Measurements from ENCODE around the gene AEN. TPM values are rescaled to one million over a fixed set of nuclear protein-coding genes. Genes with fewer than 3 reads are reported as not detected.
A peak's percentile ranks its signal among the peaks of the same experiment; 100 is the strongest.

Gene AEN
- total RNA-seq, 1 donor from 2014 or later = 18.1 TPM

DNA sequence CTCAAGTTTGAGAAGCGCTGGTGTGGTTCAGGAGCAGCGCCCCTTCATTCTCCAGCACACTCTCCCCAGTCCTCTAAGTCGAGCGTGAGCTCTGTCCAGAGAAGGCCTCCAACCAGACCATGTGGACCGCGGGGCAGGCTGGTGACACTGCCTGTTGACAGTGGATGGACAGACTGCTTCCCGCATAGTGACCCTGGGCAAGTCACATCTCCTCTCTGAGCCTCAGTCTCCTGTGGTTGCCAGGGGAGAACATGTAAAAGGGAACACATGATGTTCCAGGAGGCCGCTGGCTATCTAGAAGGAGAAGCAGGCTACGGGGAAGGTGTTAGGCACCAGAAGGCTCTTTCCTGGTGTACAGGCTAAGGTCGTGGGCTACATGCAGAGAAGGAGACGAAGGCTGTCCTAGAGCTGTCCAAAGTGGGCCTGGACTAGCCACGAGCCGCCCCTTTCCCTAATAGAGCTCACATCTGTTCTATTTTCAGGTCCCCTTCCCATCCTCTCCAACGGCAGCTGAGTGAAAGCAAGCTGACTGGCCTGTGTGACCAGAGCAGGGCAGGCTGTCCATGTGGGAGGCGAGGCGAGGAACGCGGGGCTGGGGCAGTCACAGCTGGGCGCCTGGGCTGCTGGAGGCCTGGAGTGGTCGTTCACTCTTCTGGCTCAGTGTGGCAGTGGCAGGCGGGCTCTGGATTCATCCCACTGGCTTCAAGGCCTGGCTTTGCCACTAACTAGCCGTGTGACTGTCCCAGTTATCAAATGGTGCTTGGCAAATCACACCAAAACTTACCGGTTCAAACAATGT, 28.8 kb downstream of the AEN start:
- DNase-seq (ENCODE audit: low spot score) = no peak

DNA sequence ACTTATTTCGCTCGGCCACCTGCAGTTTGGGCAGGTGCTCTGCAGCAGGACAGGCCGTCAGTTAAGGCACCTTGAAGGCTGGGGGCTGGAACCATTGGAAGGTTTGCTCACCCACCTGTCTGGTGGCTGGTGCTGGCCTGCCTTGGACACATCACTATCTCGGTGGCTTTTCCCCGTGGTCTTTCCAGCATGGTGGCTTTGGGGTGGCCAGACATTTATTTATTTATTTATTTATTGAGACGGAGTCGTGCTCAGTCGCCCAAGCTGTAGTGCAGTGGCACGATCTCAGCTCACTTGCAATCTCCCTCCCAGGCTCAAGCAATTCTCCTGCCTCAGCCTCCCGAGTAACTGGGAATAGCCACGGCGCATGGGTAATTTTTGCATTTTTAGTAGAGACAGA, 29.4 kb downstream of the AEN start:
- DNase-seq (ENCODE audit: low spot score) = no peak

DNA sequence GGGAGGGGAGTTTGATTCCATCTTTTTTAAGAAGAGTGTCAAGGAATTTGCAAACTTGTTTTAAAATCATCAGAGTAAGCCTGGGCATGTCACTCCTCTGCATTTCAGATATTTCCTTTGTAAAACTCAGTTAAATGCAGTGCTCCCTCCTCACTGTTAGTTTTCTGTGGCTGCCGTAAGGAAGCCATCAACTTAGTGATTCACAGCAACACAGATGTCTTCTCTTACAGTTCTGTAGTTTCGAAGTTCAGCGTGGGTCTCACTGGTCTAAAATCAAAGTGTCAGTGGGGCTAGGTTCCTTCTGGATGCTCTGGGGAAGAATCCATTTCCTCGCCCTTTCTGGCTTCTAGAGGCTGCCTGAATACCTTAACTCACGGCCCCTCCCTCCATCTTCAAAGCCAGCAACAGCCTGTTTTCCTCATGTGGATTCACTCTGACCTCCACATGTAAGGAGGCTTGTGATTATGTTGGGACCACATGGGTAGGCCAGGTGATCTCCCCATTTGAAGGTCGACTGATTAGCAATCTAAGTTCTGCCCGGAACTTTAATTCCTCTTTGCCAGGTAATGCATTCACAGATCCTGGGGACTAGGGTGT, 30.1 kb downstream of the AEN start:
- no peak for DNase-seq (ENCODE audit: low spot score)

DNA sequence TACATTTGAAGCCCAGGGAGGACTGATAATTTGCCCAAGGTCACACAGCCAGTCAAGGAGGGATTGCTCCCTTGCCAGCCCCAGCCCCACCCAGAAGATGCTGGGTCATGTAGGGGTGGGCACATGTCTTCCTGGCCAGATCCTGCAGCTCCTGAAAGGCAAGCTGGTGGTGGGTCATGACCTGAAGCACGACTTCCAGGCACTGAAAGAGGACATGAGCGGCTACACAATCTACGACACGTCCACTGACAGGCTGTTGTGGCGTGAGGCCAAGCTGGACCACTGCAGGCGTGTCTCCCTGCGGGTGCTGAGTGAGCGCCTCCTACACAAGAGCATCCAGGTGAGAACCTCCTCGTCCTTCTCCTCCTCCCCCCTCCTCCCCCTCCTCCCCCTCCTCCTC, 30.8 kb downstream of the AEN start:
- no peak for DNase-seq (ENCODE audit: low spot score)

DNA sequence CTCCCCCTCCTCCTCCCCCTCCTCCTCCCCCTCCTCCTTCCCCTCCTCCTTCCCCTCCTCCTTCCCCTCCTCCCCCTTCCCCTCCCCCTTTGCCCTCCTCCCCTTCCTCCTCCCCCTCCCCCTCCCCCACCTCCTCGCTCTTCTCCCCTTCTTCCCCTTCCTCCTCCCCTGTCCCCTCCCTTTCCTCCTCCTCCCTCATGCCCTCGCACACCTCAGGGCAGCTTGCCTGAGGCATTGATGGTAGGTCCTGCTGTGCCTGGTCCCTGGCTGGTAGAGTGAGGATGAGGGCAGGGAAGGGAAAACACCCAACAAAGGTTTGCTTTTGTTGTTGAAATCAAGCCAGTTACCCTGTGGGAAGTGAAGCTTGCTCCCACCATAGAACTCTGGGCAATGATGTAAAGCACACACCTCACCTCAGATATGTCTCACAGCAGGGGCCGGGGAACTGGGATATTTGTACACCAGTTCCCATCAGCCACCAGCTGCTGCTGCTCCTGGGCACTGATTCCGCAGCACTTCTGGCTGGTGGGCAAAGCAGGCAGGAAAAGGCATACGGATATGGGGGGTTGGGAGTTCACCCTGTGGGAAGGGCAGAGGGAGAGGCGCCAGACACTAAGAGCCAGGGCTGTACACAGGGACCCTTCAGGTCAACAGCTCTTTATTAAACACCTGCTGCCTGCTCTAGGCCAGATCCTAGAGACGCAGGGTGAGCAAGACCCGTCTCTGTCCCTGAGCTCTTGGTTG, 31.5 kb downstream of the AEN start:
- DNase-seq (ENCODE audit: low spot score) = no peak

DNA sequence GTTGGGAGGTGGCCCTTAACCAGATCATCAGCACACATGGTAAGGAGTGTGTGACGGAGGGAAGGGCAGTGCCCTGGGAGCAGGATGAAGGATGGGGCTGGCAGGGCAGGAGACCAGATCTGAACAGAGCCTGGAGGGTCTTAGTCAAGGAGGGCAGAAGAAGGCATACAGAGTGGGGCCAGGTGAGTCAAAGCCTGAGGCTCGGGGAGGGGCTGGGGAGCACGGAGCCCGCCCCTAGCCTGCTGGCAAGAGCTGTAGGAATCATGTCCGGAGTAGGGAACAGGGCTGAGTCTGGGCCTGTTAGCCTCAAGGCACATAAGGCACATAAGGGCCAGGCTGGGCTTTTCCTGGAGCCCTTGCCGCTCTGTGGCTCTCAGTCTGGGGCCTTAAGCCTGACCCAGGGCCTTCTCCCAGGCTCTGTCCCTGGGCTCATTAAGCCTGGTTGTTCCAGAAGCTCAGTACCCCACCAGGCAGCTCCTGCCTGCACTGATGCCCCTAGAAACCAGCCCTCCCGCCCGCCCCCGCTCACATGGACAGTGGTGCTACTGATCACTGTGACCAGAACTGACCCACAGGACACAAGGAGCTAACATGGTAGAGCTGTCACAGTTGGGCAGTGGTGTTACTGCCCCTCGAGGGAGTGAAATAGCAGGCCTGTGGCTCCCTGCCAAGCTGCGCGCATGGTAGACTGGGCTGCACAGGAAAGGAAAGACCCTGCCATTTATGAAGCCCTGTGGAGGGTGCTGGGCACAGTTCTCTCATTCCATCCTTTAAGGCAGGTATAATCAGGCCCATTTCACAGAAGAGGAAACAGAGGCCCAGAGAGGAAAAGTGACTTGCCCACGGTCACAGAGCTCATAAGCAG, 32.3 kb downstream of the AEN start:
- DNase-seq (ENCODE audit: low spot score) = no peak

DNA sequence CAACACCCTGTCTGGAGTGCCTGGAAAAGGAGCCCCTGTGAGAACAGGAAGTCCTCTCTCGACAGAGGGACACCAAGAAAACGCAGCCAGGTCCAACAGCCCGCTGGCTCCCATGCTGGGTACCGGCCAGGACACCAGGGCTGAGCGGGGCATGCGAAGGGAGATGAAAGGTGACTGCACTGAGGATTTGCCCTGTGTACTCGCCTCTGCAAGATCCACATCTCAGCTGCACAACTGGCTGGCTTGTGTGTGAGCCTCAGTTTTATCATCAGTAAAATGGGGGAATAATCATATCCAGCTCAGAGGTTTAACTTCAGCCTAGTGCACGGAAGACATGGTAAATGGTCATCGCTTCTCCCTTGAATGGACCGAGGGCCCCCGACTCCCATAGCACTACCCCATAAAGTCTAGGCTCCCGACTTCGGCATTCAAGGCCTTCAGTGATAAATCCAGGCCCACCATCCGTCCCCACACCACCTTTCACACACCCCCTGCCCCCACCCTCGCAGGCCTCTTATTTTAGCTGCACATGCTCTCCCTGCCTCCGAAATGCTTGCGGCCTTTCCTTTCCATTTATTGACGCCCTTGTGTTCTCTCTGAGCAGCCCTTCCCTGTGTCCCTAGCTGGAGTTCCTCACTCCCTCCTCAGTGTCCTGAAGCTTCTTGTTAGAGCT, 33.4 kb downstream of the AEN start:
- DNase-seq (ENCODE audit: low spot score) = no peak

DNA sequence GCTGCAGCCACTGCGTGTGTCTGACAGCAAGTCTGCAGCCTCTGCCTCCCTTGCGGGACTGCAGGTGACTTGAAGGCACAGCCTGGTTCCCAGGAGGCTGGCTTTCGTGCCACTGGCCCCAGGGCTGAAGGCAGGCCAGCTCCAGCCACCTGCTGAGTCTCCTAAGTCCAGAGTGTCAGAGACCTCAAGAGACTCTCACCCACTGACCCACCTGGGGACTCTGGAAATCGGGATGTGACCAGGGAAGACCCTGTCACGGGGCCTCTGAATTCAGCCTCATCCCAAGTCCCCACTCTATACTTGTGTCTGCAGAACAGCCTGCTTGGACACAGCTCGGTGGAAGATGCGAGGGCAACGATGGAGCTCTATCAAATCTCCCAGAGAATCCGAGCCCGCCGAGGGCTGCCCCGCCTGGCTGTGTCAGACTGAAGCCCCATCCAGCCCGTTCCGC, 34.0 kb downstream of the AEN start:
- DNase-seq (ENCODE audit: low spot score) = no peak

DNA sequence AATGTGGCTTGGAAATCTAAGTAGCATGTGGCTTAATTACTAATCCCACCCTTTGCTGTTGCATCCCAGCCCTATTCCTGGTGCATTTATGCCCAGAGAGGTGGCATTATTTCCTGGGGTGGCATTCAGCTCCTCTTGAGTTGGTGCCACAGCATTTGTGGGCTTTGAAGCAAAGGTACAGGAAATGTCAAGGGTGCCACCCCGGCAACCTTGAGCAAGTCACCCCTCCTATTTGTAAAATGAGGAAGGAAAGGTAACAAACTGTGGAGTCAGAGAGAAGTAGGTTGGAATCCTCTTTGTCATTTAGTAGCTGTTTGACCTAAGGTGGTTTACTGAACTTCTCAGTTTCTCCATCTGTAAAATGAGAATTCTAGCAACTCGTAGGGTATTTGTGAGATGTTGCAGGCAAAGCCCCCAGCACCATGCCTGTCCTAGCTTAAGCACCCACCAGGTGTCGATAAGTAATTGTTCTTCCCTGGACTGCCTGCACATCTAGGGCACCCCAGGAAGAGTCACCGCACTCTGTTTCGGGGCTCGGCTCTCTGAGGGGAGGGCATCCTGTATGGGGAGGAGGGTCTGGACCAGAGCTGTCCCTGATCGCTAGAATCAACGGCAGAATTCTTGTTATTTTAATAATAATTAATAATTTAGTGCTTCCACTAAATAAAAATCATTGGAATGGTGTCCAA, 34.8 kb downstream of the AEN start:
- DNase-seq (ENCODE audit: low spot score) = no peak

DNA sequence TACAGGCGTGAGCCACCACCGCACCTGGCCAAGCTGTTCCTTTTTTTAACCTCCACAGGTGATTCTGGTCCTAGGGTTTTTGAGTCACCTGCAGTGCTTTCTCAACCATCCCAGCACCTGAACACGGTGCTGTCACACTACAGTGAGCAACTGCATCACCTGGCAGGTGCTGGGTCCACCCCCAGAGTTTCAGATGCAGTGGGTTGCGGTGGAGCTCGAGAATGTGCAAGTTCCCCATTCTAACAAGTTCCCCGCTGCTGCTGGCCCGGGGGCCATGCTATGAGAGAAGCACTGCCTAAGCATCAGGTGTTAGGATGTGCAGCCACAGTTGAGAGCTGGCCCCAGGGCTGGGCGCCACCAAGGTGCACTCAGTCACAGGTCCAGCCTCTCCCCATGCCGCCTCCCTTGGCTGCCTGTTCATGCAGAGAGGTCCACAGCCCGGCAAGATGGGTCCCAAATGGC, 35.7 kb downstream of the AEN start:
- DNase-seq (ENCODE audit: low spot score) = no peak

DNA sequence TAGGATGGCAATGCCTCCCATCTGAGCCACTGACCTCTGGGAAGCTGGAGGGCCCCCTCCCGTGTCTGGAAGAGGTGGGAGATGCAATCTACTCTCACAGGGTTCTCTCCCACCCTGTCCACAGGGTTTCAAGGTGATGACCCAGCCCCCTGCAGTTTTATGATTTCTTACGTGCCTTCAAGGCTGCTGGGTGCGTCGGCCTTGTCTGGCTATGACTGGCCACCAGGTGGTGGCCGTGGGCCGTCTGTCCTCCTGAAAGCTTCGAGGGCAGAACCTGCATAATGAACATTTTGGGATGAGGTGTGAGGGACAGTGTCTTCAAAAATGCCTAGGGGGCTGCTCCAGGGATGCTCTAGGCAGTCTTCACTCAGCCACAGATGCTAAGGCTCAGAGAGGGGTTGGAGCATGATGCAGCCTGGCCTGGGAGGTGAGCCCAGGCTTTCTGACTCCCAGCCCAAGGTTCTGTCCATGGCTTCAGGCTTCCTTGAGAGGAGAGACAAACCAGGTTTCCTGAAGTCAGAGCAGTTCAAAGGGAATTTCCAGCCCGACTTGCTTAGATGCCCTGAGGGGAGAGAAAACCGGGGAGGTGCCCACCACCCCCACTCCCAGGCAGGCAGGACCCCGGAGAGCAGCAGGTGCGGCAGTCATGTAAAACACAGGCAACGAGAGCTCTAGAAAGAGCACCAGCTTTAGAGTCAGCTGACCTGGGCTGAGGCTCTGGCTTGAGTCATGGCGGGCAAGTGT, 36.4 kb downstream of the AEN start:
- DNase-seq (ENCODE audit: low spot score) = peak; percentile 33

DNA sequence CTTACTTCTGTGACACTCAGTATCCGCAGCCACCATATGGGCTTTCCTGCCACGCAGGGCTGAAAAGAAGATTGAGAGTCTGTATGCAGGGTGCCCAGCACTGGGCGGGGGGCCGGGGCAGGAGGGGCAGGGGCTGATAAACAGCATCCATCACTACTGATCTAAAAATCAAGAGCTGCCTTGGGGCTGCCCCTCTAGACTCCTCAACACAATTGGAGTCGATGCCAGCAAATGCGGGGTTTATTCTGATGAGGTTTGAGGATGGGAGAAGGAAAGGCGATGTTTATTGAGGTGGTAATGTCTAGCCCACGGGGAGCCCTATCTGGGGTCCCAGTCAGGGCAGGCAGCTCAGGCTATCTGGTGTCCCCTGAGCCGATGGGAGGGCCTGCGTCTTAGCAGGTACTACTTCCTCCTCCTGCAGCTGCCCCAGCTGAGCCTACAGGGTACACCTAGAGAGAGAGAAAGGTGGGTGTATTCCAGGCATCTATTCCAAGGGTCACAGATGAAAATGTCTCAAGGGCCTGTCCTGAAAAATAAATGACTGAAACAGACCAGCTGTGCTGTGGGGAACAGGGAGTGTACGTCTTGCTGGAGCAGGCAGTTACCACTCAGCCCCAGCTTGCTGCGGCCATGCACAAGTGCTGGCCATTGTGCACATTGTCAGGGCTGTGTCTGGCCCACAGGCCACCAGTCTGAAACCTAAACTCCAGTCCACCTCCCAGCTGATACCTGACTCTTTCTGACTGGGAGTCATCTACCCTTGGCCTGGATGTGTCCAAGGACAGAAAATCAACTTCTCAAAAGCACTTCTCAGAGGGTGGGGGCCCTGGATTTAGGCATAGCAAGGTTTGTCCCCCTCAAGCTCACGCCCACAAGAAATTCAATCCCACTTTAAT, 37.2 kb downstream of the AEN start:
- no peak for DNase-seq (ENCODE audit: low spot score)

DNA sequence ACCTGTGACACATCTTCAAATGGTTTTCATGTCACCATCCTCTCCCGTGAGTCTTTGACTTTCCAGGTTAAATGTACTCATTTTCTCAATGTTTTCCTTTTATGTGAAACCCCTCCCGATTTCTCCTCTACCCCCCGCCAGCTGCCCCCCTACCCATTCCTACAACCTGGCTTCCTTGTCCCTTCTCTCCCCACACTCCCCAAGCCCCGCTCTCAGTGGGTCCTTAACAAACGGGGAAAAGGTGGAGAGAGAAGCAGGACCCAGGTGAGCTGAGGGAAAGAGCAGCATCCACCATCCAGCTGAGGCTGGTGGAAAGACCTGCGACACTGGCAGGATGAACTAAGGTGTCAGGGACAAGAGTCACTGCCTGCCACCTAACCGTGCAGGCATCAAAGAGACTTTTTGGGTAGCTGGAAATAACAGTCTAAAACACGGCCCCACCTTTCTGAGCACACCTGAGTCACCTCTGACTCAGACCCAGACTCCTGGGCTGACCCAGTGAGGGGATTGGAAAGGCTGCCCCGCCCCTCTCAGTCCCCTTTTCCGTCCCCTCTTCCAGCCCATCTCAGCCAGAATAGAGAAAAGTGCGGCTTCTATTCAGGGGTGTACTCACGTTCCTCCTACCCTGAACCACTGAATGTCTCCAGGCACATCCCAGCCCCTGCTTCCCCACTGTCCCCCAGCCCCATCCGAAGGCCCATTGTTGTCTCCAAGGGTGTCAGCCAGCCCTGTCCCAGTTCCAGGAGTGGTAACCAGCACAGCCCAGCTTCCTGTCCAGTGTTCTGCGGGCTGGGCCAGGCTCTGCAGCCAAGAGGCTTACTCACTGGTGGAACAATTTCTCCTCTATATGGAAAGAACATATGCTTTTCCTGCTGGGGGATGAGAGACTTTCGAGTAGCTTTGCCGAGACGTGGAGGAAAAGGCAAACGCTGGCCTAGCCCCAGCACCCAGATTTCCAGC, 38.1 kb downstream of the AEN start:
- DNase-seq (ENCODE audit: low spot score) = peak; percentile 84

DNA sequence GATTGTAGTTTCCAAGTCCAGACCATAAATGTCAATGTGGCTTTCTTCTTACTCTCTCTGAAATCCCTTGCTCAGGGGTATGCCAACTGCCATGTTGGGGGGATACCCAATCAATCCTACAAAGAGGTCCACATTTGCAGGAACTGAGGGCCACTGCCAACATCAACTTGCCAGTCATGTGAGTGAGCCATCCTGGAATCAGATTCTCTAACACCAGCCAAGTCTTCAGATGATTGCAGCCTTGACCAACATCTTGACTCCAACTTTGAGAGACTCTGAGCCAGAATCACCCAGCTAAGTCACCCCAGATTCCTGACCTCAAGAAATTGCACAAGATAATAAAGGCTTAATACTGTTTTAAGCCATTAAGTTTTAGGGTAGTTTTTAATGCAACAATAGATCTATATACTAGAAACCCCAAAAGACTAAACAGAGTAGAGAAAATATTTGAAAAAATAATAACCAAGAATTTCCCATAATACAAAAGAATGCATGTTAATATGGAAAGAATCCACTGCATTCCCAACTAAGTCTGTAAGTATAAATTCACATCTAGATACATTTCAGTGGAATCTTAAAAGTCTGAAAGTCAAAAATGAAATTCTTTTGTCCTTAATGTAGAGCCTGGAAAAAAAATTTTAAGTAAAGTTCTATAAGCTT, 40.0 kb downstream of the AEN start:
- DNase-seq (ENCODE audit: low spot score) = peak; percentile 50

DNA sequence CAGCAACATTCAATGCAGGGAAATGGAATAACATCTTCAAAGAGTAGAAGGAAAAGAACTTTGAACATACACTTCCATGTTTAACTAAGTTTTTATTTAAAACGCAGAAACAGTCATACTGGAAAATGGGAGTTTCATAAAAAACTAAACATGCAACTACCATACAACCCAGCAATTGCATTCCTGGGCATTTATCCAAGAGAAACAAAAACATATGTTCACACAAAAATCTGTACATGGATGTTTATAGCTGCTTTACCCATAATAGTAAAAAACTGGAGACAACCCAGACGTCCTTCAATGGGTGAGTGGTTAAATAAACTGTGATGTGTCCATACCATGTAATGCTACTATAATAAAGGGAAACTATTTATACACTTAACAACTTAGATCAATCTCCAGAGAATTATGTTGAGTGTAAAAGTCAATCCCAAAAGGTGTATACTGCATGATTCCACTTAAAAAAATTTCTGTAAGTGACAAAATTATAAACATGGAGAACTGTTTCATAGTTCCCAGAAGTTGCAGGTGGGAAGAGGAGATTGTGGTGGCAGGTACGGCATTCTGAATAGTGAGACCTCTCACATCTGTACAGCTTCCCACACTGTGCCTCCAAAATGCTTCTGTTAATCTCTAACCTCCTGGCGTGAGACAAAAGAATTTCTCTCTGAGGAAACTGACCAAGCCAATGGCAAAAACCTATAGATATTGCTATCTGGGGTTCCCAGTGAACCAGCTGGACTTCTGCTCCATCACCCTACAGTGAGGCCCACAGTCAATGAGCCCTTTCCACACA, 40.8 kb downstream of the AEN start:
- peak; percentile 44 for DNase-seq (ENCODE audit: low spot score)

DNA sequence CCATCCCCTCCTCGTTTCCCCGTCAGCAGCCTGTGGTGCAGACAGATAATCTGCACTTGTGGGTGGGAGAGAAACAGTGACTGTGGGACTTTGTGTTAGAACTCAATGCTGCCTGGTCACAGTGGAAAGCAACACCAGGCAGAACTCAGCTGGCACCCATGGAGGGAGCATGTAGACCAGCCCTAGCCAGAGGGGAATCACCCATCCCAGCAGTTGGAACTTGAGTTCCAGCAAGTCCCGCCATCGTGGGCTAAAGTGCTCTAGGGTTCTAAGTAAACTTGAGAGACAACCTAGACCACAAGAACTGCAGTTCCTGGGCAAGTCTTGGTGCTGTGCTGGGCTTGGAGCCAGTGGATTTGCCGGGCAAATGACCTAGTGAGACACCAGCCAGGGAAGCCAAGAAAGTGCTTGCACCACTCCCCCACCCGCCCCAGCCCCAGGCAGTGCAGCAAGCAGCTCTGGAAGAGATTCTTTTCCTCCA, 42.0 kb downstream of the AEN start:
- DNase-seq (ENCODE audit: low spot score) = no peak
